ENCODE data around the gene PRDX3.

DNA sequence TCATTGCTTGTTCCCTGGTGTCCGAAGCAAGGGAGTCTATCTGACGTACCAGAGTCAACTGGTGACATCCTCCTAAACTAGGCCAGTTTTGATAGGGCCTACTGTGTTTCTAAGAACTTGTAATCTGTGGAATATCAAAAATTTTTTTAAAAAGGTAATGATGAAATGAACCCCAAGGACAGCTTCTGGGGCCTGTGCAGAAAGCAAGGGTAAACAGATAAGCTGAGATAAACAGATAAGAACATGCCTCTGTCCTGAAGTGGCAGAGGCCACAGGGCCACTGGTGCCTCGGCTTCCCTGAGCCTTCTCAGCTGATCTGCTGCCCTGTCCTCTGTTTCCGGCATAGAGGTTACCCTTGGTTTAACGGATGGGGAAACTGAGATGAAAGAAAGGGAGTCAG is 37.5 kb upstream of the PRDX3 start:
- TF ChIP-seq, protein P1, sequence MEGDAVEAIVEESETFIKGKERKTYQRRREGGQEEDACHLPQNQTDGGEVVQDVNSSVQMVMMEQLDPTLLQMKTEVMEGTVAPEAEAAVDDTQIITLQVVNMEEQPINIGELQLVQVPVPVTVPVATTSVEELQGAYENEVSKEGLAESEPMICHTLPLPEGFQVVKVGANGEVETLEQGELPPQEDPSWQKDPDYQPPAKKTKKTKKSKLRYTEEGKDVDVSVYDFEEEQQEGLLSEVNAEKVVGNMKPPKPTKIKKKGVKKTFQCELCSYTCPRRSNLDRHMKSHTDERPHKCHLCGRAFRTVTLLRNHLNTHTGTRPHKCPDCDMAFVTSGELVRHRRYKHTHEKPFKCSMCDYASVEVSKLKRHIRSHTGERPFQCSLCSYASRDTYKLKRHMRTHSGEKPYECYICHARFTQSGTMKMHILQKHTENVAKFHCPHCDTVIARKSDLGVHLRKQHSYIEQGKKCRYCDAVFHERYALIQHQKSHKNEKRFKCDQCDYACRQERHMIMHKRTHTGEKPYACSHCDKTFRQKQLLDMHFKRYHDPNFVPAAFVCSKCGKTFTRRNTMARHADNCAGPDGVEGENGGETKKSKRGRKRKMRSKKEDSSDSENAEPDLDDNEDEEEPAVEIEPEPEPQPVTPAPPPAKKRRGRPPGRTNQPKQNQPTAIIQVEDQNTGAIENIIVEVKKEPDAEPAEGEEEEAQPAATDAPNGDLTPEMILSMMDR (conservative IDR thresholded peaks at IDR 0.05 in 1 of 2, IDR thresholded peaks at IDR 0.05 in 1 of 2; ENCODE audit: extremely low read depth in 1 of 2, insufficient read depth in 1 of 2, low read depth in 1 of 2, low read length in 2 of 2) = no peak
- no peak for TF ChIP-seq EZH2 (IDR thresholded peaks at IDR 0.05; ENCODE audit: borderline replicate concordance, low read length)
